Activated gamma-delta T cell treated with anti-CD3 and anti-CD28 coated beads, Interleukin-2, amount 50 U/mL, for 16 hours (primary cell): ENCODE measurements around the gene RUNX3.

Experiments
- DNase-seq: peaks from one replicate; pipeline ENCODE4 v3.0.0-alpha.2; 2020; ENCODE audit warnings: low read depth

Gene RUNX3

DNA sequence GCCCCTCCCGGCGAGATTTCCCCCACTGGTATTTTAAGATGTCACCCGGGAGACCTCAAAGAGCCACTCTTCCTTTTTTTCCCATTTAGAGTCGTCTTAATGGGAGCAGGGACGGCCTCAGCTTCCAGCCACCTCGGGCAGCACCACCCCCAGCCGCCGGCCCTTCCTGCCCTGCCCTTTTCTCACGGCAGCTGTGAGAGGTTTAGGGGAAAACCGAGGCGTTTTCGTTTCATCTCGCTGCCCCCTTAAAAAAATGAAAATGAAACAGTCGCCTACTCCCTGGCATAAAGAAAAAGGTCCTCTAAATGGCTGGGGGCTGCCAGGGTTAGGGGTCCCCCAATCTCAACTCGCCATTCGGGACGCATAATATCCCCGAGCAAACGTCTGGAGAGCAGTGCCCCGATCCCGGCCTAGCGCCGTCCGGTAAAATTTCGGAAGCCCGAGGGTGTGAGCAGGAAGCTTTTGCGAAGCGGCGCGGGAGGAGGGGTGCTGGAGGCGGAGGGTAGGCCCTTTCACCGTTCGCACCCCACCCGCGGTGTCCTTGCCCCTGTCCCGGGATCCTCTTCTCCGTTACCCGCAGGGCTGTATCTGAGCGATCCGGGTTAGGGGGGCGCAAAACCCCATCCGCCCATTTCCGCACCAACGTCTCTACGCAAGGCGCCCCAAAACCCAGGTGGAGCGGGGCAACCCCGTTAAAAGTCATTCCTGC lies 1.2 kb downstream of the RUNX3 start:
- no peak for DNase-seq

DNA sequence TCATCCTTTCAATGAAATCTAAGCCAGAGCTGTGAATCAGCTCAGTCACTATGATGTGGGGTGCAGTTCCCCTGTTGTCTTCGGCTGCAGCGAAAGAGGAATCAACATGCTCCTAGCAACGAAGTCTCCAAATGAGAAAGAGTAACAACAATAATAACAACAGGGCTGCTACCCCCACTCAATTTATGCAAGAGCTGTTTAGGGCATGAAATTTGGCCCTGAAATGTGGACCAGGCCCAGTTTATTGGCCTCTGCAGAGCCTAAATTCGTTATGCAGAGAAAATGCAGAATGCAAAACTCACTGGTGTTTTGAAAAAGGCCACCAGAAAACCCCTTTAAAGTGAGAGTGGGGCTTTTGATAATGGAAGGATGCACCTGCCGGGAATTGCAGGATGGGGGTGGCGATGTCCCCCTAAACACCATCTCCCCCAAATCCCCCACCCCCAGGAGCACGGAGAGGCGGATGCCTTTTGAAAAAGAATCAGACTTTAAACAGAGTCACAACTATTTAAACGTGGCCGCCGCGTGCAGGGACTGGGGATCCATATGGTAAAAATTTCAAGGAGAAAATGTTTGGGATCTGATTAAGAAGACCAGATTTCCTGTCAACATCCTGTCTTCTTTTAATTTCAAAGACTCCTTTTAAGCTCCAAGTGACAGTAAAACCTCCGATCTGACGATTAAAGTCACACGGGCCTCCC lies 1.9 kb downstream of the RUNX3 start:
- no peak for DNase-seq

DNA sequence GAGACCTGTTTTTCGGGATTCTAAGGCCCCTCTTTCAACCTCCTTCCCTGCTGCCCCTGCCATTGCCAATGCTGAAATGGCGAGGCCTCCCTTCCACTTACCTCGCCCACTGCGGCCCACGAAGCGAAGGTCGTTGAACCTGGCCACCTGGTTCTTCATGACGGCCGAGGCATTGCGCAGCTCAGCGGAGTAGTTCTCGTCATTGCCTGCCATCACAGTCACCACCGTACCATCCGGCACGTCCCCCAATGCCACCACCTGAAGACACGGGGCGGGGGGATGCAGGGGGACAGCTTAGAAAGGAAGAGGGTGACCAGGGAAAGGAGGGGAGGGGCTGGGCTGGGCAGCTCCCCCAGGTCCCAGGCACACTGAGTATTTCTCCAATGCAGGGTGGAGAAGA lies 2.6 kb downstream of the RUNX3 start:
- no peak for DNase-seq

DNA sequence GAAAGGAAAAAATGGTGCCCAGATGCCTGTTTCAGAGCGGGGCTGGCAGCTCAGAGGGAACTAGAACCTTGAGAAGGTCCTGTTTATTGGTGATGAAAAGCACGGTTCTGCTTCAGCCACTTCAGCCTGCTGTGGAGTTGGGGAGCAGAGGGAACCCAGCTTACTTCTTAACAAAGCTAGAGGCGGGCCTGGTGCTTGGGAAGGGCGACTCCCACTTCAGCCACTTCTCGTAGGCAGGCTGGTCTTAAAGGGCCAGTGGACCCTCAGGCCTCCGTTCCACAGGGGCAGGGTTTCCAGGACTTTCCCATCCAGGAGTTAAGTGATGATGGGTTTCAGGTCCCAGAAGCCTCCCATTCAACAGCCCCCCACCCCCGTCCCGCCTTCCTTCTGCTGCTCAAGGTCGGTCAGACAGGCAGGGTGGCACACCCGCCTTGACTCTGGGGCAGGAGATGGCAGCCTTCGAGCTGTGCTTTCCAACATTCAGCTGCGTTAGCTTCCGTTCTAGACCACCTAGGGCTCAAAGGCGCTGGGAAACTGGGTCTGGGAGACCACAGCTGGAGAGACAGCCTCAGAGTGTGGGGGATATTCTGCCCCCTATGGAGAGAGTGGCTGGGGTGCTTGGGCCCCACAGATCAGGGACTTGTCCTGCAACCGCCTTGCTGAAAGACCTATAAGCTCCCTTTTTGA lies 3.4 kb downstream of the RUNX3 start:
- no peak for DNase-seq

DNA sequence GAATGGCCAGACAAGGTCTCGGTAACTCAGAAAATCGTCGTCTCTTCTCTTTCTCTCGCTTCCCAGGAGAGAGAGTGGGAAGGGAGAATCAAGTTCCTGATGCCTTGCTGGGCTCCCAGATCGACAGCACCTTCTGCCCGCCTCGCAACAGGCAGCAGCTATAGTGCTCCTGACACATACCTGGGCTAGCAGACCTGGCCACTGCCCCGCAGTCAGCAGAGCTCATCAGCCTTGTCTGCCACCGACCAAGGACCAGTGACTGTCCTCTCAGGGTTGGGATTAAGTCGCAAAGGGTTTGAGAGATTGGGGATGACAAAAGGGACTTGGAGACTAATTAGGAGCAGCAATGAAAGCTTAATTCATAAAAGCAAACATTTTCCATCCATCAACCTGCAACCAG lies 4.1 kb downstream of the RUNX3 start:
- no peak for DNase-seq

DNA sequence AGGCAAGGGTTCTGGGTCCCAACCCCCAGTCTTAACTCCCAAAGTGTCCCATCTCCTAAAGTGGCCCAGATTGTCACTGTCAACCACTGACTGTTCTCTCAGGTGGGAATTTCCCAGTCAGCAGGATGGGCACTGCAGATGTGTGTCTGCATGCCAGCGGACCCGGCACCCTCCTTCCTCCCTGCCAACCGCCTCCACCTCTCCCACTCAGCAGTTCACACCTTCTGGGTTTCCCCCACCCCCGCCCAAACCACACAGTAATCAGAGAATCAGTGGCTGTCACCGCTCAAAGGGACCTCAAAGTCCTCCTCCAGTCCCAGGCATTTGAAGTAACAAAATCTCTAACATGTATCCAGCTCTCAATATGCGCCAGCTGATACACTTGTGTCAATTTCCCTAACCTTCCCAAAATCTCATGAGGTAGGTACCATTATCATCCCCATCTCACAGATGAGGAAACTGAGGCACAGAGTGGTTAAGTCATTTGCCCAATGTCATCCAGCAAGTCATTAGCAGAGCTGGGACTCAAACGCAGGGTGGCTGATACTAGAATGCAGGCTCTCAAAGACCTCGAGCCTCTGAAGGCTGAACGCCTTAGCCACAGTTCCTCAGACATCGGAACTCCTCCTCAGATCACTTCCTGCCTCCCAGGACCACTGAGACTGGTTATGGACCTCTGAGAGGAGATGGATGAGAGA lies 4.8 kb downstream of the RUNX3 start:
- peak; percentile 86 for DNase-seq

DNA sequence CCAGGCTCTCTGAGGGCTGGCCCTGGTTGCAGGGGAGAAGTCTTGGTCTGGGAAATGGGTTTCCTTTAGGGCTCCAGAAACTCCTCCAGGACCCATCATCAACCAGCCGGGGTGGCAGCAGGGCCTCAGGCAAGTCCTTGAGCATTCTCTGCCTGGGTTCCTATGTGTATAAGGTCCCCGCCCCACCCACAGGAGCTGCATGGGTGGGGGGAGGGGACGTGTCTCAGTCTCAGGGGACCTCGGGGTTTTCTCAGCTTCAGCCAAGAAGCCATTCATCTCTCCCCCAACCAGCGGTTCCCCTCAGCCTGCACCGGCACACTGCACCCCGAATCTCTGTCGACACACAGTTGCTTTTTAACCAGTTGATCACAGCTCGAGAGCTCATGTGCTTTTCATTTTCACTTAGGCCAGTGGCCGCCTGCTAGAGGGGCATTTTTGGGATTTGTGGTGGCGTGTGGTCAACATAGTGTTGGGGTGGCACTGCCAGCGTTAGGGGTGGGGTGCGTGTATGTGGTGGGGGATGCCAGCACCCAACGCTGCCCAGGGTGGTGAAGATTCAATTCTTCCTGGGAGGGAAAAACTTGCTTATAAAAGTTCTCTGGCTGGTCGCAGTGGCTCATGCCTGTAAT lies 6.5 kb downstream of the RUNX3 start:
- DNase-seq: no peak

DNA sequence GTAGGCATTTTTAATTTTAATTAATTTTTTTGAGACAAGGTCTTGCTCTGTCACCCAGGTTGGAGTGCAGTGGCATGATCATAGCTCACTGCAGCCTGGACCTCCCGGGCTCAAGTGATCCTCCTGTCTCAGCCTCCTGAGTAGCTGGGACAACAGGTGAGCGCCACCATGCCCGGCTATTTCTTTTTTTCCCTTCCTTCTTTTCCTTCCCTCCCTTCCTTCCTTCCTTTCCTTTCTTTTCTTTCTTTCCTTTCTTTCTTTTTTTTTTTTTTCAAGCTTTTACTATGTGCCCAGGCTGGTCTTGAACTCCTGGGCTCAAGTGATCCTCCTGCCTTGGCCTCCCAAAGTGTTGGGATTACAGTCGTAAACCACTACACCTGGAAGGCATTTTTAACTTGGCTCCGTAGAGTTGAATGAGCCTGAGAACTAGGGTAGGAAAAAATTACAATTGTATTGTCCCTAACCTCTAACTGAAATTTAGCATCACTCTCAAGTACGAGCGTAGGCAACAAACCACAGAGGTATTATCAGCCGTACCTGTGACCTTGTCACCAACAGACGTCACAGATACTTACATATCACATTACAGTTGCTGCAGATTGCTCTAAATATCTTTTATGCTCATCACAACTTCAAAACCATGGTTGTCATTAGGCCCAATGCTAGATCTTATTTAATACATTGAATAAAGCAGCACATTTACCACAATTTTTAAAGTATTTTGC lies 8.0 kb downstream of the RUNX3 start:
- no peak for DNase-seq

DNA sequence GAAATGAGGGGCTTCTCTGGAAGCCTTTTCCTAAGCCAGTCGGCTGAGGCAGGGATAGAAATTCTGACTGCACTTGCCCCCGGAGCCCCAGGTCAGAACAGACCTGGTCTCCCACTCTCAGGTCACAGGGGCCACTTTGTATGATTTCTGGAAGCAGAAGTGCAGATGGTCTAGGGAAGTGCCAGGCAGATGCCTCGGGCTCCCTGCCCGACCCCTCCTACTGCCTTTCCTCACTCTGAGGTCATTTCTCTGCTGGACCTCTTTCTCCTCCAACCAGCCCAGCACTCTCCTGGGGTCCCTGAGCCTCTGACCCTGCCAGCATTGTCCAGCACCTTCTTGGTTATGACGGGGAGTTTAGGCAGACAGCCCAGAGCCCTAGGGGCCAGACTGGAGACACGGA lies 8.7 kb downstream of the RUNX3 start:
- DNase-seq: no peak

DNA sequence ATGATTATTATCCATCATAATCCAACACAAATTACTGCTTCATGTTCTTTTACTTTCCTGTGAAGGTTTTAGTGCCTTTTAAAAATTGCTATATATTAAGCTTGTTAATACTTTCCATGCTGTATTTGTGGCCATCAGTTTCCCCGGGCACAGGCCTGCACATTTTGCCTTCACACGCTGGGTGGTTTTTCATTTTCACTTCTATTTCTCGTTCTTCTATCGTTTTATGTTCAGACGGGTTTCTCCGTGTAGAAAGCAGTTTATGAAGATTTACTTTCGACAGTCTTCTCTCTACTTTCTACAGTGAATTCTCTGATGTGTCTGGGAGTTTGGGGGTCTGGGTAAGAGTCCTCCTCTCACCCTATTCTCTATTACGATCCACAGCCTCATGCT lies 9.5 kb downstream of the RUNX3 start:
- DNase-seq: no peak

DNA sequence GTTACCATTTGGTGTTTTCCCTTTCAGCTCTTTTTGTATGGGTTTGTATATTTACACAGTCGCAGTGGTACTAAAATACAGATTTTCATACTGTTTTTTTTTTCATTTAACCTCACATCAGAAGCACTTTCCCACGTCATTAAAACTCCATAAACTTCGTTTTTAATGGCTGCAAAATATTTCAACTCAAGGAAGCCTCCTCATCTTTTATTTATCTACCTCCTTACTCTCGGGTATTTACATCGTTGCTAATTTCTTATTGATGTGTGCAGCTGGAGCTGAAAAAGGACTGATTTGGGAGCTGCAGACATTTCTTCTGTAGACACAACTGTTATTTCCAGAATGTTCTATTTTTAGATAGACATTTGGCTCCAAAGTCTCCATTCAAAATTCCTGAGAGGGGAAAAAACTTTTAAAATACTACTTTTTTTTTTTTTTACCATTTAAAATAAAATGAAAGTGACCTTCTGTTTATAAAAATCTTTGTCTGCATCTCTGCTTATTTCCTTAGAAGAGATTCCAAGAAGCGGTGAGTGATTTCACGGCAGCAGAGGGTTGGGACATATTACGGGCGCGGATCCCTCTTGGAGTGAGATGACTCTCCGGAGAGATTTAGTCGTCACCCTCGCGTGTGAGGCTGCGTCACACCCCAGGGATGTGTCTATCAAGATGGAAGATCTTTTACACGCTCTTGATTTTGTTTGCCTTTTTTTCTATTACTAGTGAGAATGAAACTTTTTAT lies 10.1 kb downstream of the RUNX3 start:
- DNase-seq: no peak

DNA sequence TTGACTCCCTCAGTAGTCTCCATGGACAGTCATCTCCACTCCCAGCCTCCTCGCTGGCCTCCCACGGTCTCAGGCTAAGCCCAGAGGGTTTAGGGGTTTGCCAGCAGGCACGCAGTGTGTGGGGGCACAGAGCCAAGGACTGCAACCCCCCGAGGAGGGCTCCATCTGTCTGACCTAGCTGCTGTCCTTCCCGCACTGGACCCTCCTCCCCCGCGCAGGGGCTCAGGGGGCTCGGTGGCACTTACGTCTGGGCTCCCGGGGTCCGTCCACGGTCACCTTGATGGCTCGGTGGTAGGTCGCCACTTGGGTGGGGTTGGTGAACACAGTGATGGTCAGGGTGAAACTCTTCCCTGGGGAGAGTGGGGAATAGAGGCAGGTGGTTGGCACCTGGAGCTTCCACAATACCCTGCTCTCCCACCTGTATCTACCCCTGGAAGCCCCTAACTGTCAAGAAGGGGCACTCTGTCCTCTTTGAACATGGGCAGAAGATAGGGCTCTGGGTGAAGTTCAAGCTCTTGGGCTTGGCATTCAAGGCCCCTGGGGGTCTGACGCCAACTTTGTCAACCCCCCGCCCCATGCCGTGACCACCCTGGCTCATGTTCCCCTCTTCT lies 11.0 kb downstream of the RUNX3 start:
- DNase-seq: no peak

DNA sequence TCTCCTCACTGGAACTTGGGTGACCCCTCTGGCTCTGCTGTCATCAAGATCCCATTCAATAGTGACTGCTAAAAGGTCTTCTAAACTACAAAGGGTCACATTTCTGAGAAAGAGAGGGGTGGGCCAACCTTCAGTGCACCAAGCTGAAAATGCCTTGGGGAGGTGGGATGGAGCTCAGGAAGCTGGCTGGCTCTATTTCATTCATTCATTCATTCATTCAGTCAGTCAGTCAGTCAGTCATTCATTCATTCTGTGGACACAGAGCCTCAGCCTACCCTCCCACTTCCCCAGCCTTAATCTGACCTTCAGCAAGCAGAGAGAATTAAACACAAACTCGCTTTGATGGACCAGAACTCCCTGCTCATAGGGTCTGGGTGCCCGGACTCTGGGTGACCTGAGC lies 11.7 kb downstream of the RUNX3 start:
- no peak for DNase-seq

DNA sequence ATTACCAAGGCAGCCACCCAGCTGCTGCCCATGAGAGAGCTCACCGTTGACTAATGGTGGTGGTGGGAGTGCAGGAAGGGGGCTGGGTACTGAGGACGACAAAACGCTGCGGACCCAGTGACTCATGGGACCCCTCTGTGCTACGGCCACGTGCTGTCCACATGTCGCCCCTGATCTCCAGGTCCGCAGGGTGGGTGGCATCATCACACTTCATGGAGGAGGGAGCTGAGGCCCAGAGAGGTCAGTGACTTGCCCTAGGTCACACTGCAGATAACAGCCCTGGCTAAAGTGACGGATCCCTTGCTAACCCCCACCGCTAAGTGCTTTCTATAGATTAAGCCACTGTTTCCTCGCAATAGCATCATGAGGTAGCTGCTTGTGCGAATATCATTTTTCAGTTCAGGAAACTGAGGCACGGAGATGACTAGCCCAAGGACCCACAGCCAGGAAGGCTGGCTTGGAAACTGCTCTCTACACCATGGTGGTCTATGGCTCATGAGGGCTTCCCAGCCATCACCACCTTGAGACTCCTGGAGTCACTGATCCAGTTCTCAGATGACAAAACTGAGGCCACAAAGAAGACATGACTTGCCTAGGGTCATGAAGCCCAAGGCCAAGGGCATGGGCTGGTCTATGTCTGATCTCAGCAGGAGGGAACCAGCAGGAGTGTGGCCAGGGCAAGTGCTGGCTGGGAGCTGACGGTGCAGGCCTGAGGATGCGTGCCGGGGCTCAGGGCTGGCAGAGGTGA lies 12.6 kb downstream of the RUNX3 start:
- DNase-seq: no peak

DNA sequence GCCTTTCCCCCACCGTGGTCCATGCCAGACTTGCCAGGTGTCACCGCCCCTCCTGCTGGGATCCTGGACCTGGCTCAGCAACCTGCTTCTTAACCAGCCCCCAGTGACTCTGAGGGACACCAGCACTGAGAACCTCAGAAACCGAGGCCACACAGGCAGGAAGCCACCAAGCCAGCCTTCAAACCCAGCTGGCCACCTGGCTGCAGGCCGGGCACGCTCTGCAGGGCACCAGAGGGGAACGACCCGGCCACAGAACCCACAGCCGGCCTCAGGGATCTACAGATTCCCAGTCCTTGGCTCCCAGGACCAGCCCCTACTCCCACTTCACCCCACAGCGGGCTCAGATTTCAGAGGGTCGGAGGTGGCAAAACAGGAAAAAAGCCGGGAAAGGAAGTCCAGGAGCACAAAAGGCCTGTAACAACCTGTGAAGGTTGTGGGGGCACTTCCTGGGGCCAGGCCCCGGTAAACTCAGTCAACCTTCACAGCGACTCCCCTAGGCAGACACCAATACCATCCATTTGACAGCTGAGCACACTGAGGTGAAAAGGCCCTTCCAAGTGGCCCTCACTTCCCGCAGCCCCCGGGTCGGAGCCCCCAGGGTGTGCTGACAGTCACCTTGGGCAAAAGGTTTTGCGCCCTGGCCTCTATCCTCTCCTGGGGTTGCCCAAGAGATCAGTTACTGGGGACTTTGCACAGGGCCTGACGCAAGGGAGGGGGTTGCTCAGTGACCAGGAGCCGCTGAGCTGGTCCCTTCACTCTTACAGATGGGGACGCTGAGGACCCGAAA lies 14.1 kb downstream of the RUNX3 start:
- DNase-seq: no peak

DNA sequence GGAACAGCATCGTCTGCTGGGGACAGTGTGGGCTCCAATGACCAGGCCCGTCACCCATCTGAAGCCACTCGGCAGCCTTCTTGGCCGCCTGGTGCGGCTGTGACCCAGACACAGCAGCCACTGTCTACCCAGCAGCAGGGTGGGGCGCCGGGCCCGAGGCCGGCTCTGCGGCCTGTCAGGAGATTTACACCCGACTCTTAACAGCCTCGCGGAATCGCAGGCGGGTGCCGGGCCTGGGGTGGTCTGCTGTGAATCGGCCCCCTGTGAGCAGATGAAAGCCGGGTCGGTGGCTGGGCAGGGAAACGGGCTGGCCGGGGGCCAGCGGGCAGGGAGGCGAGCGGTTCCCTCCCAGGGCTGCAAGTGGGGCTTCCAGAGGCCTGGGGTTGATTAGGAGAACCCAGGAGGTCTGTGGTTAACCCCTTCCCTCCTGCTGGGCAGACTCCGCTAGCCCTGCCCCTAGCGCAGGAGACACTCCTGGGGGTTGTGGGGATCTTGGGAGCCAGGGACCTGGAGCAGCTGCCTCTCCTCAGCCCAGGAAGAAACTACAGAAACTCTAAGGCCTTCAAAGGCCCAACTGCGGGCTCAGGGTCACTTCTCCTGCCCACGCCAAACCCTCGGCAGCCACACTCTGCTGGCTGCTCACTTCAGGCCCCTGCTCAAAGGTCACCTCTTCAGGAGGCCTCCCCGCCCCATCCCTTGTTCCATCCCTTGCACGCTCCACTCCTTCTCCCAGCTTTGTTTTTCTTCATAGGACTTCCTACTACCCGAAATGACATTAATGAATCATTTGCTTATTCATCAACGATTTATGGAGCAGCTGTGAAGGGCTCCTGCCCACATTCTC lies 15.6 kb downstream of the RUNX3 start:
- DNase-seq: no peak

DNA sequence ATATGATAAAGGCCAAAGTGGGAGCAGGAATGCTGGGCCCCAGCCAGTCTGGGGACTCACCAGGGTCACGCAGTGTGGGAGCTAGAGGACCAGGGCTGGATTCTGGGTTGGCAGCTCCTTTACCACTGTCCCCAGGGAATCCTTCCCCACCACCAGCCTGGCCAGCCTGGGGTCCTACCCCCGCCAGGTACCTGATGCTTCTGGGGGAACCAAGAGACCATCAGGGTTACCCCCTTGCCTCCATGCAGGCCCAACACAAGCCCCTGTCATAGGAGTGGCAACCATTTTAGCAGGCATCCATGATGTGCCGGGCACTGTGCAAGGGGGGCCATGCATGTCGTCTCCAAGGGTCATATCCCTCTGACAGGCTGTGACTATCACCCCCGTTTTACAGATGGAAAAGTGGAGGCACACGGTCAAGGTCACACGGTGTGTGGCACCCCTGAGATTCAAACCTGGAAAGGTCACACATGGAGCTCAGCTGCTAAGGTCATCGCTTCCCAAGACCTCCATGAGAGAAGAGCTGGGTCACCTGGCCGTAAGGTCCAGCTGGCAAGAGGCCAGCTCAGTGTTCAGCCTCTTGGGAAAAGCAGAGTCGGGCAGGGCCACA lies 16.4 kb downstream of the RUNX3 start:
- DNase-seq: no peak

DNA sequence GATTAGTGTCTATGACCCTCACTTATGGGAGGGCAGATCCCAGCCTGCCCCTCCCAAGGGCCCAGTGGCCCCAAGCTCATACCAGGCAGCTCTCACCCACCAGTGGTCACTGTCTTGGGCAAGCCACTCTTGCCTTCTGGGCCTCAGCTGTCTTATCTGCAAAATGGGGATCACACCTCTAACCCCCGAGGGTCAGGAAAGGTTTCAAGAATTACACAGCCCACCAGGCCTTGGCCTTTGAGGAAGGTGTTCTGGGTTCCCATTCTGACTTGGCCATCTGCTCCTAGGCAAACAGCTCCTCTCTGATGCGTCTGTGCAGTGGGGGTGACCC lies 16.8 kb downstream of the RUNX3 start:
- DNase-seq: no peak
